GM11168 (cell line): ENCODE measurements around the gene GGA2.
"Not testable (repeated sequence)": the region's sequence is repeated elsewhere in the genome, so short reads cannot be mapped to it uniquely, and the experiment has no call there.

Experiments
- in situ Hi-C: fragments of 300-500 bp; cut with MboI; formaldehyde crosslinking; loops from one replicate; pipeline ENCODE4 v1.12.0; 2022; ENCODE audit warnings: low sequenced_read_pairs; ENCODE audit not compliant: unreplicated experiment

GGA2 gene

GRCh38 chr16:23510164-23510914 lies at the start of gene GGA2:
Gene GGA2 (minus strand): TSS chr16:23510494. CDS start chr16:23510411, 83 bp downstream.
- in situ Hi-C loops, result no loop called here

GRCh38 chr16:23557779-23558702 lies 47.7 kb upstream of the GGA2 start:
- in situ Hi-C loops, result no loop called here

DNA sequence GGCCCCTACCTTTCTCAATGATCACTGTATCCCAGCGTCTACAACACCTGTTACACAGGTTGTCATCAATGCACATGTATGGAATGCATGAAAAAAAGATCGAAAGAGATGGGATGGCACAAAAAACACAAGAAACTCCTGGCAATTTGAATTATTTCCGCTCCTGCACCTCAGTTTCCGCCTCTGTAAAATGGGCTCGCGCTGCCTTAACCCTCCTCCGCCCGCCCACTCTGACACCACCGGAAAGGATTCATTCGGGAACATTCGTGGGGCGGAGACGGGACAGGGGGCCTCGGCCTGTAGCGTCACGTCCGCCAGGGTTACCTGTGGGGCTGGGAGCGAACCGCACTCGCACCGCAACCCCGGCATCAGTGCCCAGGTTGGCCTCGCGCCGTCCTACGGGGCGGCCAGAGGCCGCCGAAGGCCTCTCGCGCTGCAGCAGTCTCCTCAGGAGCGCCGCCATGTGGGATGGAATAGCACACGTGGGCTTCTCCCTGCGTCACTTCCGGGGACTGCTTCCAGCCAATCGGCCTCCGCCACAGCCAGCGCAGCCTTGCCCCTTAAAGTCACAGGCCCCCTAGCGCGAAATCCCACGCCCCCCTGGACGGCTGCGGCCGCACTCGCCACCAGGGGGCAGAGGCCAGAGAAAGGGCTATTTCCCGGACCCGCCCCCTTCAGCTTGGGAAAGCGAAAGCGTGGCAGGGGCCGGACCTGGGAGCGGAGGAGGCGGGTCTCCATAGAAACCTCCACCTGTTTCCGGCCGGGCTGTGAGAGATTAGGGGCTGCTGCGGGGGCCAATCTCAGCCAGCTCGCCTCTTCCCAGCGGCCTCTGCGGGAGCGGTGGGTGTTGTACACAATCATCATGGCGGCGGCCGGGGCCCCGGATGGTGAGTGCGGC lies 46.8 kb upstream of the GGA2 start, which contains the start of the genes EARS2 and UBFD1:
EARS2 (minus strand) TSS at position 470 of the 898 bp plus-strand sequence; CDS start at position 463, 7 bp downstream.
UBFD1 (plus strand) TSS at position 847 of the 898 bp plus-strand sequence; CDS start at position 863, 16 bp downstream.
- in situ Hi-C loops, result no loop called here

DNA sequence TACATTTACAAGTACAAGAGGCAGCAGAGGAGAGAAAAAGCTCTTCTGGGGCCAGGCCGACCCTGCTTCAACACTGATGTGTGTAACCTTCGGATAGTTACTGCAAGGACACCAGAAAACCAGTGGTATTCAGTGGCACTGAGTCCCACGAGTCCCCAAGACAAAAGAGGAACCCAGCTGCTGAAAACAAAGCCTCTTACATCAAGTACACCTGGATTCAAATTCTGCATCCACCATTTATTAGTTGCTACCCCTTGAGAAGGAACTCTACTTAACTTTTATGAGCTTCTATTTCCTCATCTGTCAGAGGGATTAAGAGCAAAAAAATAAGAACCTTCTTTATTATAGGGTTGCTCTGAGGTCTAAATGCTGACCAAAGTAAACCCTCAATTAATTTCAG lies 44.2 kb upstream of the GGA2 start:
- in situ Hi-C loops, result no loop called here

DNA sequence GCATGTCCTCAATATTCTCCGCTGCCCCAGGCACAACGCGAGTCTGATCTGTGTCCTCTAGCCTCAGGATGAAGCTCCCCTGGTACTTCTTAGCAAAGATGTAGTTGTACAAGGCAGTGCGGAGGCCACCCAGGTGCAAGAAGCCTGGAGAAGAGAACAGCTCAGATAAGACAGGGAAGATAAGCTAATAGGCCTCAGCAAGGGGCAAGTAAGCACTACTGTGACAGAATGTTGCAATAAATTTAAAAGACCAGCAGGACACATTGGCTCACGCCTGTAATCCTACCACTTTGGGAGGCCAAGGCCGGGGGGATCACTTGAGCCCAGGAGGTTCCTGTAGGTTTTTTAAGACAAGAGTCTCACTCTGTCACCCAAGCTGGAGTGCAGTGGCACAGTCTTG lies 41.9 kb upstream of the GGA2 start:
- in situ Hi-C loops, result no loop called here

- in situ Hi-C loops, result no loop called here
These were observed 39.6 kb upstream of the GGA2 start for GRCh38 chr16:23549938-23550337.

GRCh38 chr16:23544436-23544835 lies 34.1 kb upstream of the GGA2 start:
- in situ Hi-C loops, result no loop called here

- in situ Hi-C loops, result not testable (repeated sequence)
These were observed 30.5 kb upstream of the GGA2 start for GRCh38 chr16:23540817-23541178.

DNA sequence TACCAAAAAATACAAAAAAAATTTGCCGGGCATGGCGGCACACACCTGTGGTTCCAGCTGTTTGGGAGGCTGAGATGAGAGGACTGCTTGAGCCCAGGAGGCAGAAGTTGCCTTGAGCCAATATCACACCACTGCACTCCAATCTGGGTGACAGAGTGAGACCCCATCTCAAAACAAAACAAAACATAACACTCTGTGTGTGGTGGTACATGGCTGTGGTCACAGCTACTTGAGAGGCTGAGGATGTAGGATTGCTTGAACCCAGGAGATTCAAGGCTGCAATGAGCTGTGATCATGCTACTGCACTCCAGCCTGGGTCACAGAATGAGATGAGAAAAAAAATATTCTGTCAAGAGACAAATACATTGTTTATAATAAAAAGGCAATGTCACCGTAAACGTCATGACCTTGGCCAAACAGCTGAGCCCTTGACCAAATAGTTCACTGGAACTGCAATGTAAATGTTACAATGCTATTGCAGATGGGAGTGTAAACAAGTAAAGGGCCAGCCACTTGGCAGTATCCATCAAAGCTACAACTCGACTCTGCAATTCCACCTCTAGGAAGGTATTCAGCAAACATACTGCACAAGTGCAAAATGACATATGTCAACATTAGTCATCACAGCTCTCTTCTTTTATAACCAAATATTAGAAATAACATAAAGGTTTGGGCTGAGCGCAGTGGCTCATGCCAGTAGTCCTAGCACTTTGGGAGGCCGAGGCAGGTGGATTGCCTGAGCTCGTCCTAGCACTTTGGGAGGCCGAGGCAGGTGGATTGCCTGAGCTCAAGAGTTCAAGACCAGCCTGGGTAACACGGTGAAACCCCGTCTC lies 29.9 kb upstream of the GGA2 start:
- in situ Hi-C loops, result no loop called here

- in situ Hi-C loops, result no loop called here
These were observed 28.6 kb upstream of the GGA2 start for GRCh38 chr16:23538919-23539278.

- in situ Hi-C loops, result no loop called here
These were observed 27.1 kb upstream of the GGA2 start for GRCh38 chr16:23537390-23537789.

DNA sequence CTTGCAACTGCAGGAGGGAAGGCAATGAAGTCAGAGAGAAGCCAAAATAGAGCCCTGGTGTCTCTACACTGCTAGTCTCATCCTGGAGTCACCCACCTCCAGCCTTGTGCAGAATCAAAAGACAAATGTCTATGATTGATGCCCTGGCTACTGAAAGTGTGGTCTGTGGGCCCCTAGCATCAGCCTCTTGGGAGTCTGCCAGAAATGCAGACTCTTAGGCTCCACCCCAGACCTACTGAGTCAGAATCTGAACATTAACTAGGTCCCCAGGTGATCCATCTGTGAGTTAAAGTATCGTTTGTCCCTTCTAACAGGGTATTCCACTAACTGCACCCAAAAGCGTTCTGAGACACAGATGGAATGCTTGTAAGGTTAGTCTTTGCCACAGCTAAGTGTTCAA lies 25.6 kb upstream of the GGA2 start:
- in situ Hi-C loops, result no loop called here

GRCh38 chr16:23534868-23535860 lies 24.9 kb upstream of the GGA2 start:
- in situ Hi-C loops, result no loop called here

DNA sequence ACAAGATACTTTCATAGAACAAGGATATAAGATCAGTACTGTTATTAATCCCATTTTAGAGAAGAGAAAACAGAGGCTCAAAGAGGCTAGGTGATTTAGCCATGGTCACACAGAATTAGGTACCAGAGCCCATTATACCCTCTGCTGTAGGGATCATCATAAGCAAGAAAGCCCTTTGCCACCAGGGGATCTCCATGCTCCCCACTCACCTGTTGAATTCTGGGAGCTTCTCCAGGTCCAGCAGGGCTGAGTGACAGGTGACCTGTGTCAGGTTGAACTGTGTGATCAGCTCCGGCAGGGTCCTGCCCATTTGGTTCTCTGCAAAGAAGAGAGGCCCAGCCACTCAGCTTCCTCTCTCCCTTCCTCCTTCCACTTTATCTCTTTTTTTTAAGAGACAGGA lies 22.2 kb upstream of the GGA2 start:
- in situ Hi-C loops, result no loop called here

- in situ Hi-C loops, result no loop called here
These were observed 19.8 kb upstream of the GGA2 start for GRCh38 chr16:23530062-23530461.

GRCh38 chr16:23528644-23529310 lies 18.5 kb upstream of the GGA2 start:
- in situ Hi-C loops, result no loop called here

- in situ Hi-C loops, result no loop called here
These were observed 17.8 kb upstream of the GGA2 start for GRCh38 chr16:23527961-23528643.
